HepG2 (cell line): ENCODE measurements around the gene HPDL. TPM values are rescaled to one million over a fixed set of nuclear protein-coding genes. Genes with fewer than 3 reads are reported as not detected.

Experiments
- CBX5 ChIP-seq: sonication (generic); formaldehyde crosslinking; IDR thresholded peaks from 2 replicates; pipeline ENCODE4 v1.4.0; 2020; ENCODE audit warnings: missing genetic modification reagents, borderline replicate concordance
- FOSL1 ChIP-seq: sonication (generic); formaldehyde crosslinking; IDR thresholded peaks from 2 replicates; pipeline ENCODE4 v1.9.0; 2021; ENCODE audit warnings: missing genetic modification reagents, borderline replicate concordance
- JUND ChIP-seq: sonication (generic); formaldehyde crosslinking; IDR thresholded peaks from 2 replicates; pipeline ENCODE4 v1.8.0; 2022; ENCODE audit warnings: mild to moderate bottlenecking, missing genetic modification reagents
- PHF20 ChIP-seq: sonication (generic); formaldehyde crosslinking; IDR thresholded peaks from 2 replicates; pipeline ENCODE4 v1.5.0; 2020; ENCODE audit warnings: mild to moderate bottlenecking, missing genetic modification reagents
- REPIN1 ChIP-seq: sonication (generic); formaldehyde crosslinking; IDR thresholded peaks from 2 replicates; pipeline ENCODE4 v1.8.0; 2022; ENCODE audit warnings: missing genetic modification reagents, low read depth, mild to moderate bottlenecking, borderline replicate concordance
- TOPORS ChIP-seq: sonication (generic); formaldehyde crosslinking; IDR thresholded peaks from 2 replicates; pipeline ENCODE4 v1.8.0; 2023; ENCODE audit warnings: mild to moderate bottlenecking, missing genetic modification reagents
- ZFP36L2 ChIP-seq: sonication (generic); formaldehyde crosslinking; IDR thresholded peaks from 2 replicates; pipeline ENCODE4 v1.4.0; 2020; ENCODE audit warnings: missing genetic modification reagents
- ZNF160 ChIP-seq: sonication (generic); formaldehyde crosslinking; IDR thresholded peaks from 2 replicates; pipeline ENCODE4 v1.8.0; 2022; ENCODE audit warnings: mild to moderate bottlenecking, inconsistent platforms, missing genetic modification reagents
- ZNF232 ChIP-seq: sonication (generic); formaldehyde crosslinking; IDR thresholded peaks from 2 replicates; pipeline ENCODE4 v1.4.0; 2020; ENCODE audit warnings: missing genetic modification reagents, borderline replicate concordance
- ZNF550 ChIP-seq: sonication (generic); formaldehyde crosslinking; IDR thresholded peaks from 2 replicates; pipeline ENCODE4 v1.4.0; 2020; ENCODE audit warnings: mild to moderate bottlenecking, missing genetic modification reagents, borderline replicate concordance
- ZNF713 ChIP-seq: sonication (generic); formaldehyde crosslinking; IDR thresholded peaks from 2 replicates; pipeline ENCODE4 v1.4.0; 2020; ENCODE audit warnings: mild to moderate bottlenecking, missing genetic modification reagents
- polyA plus RNA-seq, 8 experiments: library from polyadenylated mRNA; depleted of rRNA in 3 of 8; stranded (reverse) in 7 of 8; unstranded in 1 of 8; fragments of >200 nt; fragmentation: Illumina TruSeq in 4 of 8; extraction: Trizol in 4 of 8; gene quantifications; 2 replicates each; pipeline versions ENCODE4 v1.2.1 to v1.2.3, GENCODE V29; 2011 to 2016; ENCODE audit warnings: low read depth in 4 of 8, missing spikeins in 1 of 8, mixed read lengths in 1 of 8; ENCODE audit not compliant: insufficient read depth in 1 of 8
- total RNA-seq, 5 experiments: library from RNA; depleted of rRNA; stranded (reverse); fragments of >200 nt; fragmentation: Illumina TruSeq; extraction: Trizol; gene quantifications; 2 replicates each; pipeline ENCODE4 v1.2.3, GENCODE V29; 2016; ENCODE audit warnings: low read depth in 1 of 5
- TF ChIP-seq, protein P1 (sequence below): sonication (generic); formaldehyde crosslinking; IDR thresholded peaks from 2 replicates; pipeline ENCODE4 v1.5.1; 2020; ENCODE audit warnings: mild to moderate bottlenecking, missing genetic modification reagents, moderate library complexity
- TF ChIP-seq, protein P2 (sequence below): sonication (generic); formaldehyde crosslinking; IDR thresholded peaks from 2 replicates; pipeline ENCODE4 v1.4.0; 2020; ENCODE audit warnings: mild to moderate bottlenecking, missing genetic modification reagents
- TF ChIP-seq, protein P3 (sequence below): IDR thresholded peaks from 2 replicates; pipeline ENCODE4 v1.6.1; 2016; ENCODE audit warnings: control low read depth
- TF ChIP-seq, protein P4 (sequence below): sonication (generic); formaldehyde crosslinking; IDR thresholded peaks from 2 replicates; pipeline ENCODE4 v1.4.0; 2020; ENCODE audit warnings: missing genetic modification reagents
- TF ChIP-seq, protein P5 (sequence below): fragments of 450-650 bp; IDR thresholded peaks from 2 replicates; pipeline ENCODE4 v1.6.1; 2016

HPDL gene
- total and polyA plus RNA-seq, 2 of the 13 experiments (the other 11 are each of a cell fraction or from before 2014, with no cell fraction given), result not detected

DNA sequence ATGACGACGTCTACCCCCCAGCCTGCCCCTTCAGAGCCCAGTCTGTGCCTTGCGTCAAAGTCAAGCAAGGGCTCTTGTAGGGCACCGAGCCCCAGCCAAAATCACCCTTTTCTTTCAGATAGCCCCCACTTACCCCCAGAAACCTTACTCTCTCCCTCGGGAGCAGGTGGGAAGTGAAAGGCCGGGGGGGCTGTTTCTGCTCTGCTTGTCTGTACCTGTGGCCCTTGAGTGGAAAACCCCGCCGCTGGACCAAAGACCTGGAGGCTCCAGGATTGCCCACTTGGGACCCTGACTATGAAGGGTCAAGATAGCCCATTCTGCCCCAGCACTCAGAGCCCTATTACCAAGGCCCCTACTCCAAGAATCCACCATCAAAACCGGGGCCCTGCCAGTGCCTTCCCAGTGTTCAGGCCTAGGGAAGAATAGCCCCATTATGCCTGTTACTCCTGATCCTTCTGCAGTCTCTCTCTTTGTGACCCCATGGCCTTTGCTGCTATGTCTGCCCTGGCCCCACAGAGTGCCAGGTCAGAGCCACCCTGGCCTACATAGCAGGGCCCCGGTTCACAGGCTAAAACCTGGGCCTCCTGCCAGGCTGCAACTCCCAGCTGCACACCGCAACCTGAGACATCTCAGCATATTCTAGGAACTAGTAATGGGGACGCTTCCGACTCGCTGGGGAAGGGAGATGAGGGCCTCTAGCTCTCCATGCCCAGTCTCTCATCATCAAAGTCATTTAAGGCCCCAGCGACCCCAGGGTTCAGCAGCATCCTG is 22.2 kb upstream of the HPDL start (continued):
- TF ChIP-seq, protein P1, sequence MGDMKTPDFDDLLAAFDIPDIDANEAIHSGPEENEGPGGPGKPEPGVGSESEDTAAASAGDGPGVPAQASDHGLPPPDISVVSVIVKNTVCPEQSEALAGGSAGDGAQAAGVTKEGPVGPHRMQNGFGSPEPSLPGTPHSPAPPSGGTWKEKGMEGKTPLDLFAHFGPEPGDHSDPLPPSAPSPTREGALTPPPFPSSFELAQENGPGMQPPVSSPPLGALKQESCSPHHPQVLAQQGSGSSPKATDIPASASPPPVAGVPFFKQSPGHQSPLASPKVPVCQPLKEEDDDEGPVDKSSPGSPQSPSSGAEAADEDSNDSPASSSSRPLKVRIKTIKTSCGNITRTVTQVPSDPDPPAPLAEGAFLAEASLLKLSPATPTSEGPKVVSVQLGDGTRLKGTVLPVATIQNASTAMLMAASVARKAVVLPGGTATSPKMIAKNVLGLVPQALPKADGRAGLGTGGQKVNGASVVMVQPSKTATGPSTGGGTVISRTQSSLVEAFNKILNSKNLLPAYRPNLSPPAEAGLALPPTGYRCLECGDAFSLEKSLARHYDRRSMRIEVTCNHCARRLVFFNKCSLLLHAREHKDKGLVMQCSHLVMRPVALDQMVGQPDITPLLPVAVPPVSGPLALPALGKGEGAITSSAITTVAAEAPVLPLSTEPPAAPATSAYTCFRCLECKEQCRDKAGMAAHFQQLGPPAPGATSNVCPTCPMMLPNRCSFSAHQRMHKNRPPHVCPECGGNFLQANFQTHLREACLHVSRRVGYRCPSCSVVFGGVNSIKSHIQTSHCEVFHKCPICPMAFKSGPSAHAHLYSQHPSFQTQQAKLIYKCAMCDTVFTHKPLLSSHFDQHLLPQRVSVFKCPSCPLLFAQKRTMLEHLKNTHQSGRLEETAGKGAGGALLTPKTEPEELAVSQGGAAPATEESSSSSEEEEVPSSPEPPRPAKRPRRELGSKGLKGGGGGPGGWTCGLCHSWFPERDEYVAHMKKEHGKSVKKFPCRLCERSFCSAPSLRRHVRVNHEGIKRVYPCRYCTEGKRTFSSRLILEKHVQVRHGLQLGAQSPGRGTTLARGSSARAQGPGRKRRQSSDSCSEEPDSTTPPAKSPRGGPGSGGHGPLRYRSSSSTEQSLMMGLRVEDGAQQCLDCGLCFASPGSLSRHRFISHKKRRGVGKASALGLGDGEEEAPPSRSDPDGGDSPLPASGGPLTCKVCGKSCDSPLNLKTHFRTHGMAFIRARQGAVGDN (CRISPR knock-in tag), result peak; percentile 8; the same call in 1 of the 2 replicates
- TF ChIP-seq TOPORS (CRISPR knock-in tag) (no peak), REPIN1 (CRISPR knock-in tag) (peak; percentile 2; the same call in 1 of the 2 replicates), ZNF550 (no peak), ZNF713 (CRISPR knock-in tag) (no peak), JUND (no peak; the same call in 1 of the 2 replicates), CBX5 (CRISPR knock-in tag) (0 out of 2 replicates have a peak, but pooled peaks have one; percentile 52), ZNF160 (CRISPR knock-in tag) (no peak), ZFP36L2 (no peak), FOSL1 (CRISPR knock-in tag) (no peak), ZNF232 (no peak), PHF20 (CRISPR knock-in tag) (no peak)
- TF ChIP-seq, protein P2, sequence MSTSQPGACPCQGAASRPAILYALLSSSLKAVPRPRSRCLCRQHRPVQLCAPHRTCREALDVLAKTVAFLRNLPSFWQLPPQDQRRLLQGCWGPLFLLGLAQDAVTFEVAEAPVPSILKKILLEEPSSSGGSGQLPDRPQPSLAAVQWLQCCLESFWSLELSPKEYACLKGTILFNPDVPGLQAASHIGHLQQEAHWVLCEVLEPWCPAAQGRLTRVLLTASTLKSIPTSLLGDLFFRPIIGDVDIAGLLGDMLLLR (CRISPR knock-in tag), result peak; percentile 18; the same call in 1 of the 2 replicates
- TF ChIP-seq, protein P3, sequence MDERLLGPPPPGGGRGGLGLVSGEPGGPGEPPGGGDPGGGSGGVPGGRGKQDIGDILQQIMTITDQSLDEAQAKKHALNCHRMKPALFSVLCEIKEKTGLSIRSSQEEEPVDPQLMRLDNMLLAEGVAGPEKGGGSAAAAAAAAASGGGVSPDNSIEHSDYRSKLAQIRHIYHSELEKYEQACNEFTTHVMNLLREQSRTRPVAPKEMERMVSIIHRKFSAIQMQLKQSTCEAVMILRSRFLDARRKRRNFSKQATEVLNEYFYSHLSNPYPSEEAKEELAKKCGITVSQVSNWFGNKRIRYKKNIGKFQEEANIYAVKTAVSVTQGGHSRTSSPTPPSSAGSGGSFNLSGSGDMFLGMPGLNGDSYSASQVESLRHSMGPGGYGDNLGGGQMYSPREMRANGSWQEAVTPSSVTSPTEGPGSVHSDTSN (CRISPR knock-in tag), result no peak
- TF ChIP-seq, protein P4, sequence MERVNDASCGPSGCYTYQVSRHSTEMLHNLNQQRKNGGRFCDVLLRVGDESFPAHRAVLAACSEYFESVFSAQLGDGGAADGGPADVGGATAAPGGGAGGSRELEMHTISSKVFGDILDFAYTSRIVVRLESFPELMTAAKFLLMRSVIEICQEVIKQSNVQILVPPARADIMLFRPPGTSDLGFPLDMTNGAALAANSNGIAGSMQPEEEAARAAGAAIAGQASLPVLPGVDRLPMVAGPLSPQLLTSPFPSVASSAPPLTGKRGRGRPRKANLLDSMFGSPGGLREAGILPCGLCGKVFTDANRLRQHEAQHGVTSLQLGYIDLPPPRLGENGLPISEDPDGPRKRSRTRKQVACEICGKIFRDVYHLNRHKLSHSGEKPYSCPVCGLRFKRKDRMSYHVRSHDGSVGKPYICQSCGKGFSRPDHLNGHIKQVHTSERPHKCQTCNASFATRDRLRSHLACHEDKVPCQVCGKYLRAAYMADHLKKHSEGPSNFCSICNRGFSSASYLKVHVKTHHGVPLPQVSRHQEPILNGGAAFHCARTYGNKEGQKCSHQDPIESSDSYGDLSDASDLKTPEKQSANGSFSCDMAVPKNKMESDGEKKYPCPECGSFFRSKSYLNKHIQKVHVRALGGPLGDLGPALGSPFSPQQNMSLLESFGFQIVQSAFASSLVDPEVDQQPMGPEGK, result no peak; the same call in 1 of the 2 replicates
- TF ChIP-seq, protein P5, sequence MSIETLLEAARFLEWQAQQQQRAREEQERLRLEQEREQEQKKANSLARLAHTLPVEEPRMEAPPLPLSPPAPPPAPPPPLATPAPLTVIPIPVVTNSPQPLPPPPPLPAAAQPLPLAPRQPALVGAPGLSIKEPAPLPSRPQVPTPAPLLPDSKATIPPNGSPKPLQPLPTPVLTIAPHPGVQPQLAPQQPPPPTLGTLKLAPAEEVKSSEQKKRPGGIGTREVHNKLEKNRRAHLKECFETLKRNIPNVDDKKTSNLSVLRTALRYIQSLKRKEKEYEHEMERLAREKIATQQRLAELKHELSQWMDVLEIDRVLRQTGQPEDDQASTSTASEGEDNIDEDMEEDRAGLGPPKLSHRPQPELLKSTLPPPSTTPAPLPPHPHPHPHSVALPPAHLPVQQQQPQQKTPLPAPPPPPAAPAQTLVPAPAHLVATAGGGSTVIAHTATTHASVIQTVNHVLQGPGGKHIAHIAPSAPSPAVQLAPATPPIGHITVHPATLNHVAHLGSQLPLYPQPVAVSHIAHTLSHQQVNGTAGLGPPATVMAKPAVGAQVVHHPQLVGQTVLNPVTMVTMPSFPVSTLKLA, result no peak
